ENCODE data around the gene ONECUT2.

- TF ChIP-seq, protein P1, sequence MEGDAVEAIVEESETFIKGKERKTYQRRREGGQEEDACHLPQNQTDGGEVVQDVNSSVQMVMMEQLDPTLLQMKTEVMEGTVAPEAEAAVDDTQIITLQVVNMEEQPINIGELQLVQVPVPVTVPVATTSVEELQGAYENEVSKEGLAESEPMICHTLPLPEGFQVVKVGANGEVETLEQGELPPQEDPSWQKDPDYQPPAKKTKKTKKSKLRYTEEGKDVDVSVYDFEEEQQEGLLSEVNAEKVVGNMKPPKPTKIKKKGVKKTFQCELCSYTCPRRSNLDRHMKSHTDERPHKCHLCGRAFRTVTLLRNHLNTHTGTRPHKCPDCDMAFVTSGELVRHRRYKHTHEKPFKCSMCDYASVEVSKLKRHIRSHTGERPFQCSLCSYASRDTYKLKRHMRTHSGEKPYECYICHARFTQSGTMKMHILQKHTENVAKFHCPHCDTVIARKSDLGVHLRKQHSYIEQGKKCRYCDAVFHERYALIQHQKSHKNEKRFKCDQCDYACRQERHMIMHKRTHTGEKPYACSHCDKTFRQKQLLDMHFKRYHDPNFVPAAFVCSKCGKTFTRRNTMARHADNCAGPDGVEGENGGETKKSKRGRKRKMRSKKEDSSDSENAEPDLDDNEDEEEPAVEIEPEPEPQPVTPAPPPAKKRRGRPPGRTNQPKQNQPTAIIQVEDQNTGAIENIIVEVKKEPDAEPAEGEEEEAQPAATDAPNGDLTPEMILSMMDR (IDR thresholded peaks at IDR 0.05) = no peak
- no peak for TF ChIP-seq EZH2 (IDR thresholded peaks at IDR 0.05; ENCODE audit: borderline replicate concordance, insufficient read depth, low read depth, low read length, poor library complexity, severe bottlenecking)
Measured at GRCh38 chr18:57516056-57516455, 80.9 kb downstream of the ONECUT2 start.

Data from B cell (primary cell).